ENCODE results near the gene CADPS2. TPM values are rescaled to one million over a fixed set of nuclear protein-coding genes. Genes with fewer than 3 reads are reported as not detected.

The CADPS2 gene
- total and polyA plus RNA-seq, 2 donors (not counting 1 experiment from before 2014, with no cell fraction given): 11.5 to 32.2 TPM

- H3K9me3 ChIP-seq (ENCODE audit: control insufficient read depth, insufficient read depth, low read depth, low read length): no peaks in the 10 kb centered on the region
- H3K27me3 ChIP-seq (ENCODE audit: control insufficient read depth, insufficient read depth, low read length): no peaks in the 10 kb centered on the region
- DNase-seq (ENCODE audit: low read depth in 2 of 2): peak; percentile 4 to 9
- H4K20me1 ChIP-seq (ENCODE audit: control insufficient read depth, extremely low read depth, insufficient read depth, low read length): no peaks in the 10 kb centered on the region
- no peaks in the 10 kb centered on the region for H3K79me2 ChIP-seq (ENCODE audit: control insufficient read depth, insufficient read depth, low read length)
- no peak overlapping the region for H3K9ac ChIP-seq (ENCODE audit: insufficient read depth, low read length)
- H3K4me1 ChIP-seq (ENCODE audit: control insufficient read depth, extremely low read depth, insufficient read depth, low read length): no peaks in the 10 kb centered on the region
- no peak overlapping the region for H3K27ac ChIP-seq (ENCODE audit: insufficient read depth, low read length)
- no peak for TF ChIP-seq CTCF (conservative IDR thresholded peaks at IDR 0.05 in 1 of 2, IDR thresholded peaks at IDR 0.05 in 1 of 2; ENCODE audit: low read depth in 1 of 2, low read length in 2 of 2)
- no peak for TF ChIP-seq EZH2 (IDR thresholded peaks at IDR 0.05; ENCODE audit: low read length, missing control alignments)
- no peak overlapping the region for H3K4me3 ChIP-seq (replicated peaks in 1 of 4; ENCODE audit: control extremely low read depth in 1 of 4, insufficient read depth in 1 of 4, low read depth in 3 of 4, low read length in 4 of 4)
- no peak overlapping the region for H2AFZ ChIP-seq (ENCODE audit: low read length)
- H3K4me2 ChIP-seq (ENCODE audit: extremely low read depth, insufficient read depth, low read length): no peak overlapping the region
- H3K36me3 ChIP-seq (ENCODE audit: control insufficient read depth, insufficient read depth, low read length): no peaks in the 10 kb centered on the region
Observed at GRCh38 chr7:122628651-122629411, 257.4 kb downstream of the CADPS2 start.

- Histone ChIP-seq H2AFZ (ENCODE audit: low read length) (no peak overlapping the region), H3K9me3 (ENCODE audit: control insufficient read depth, insufficient read depth, low read depth, low read length) (no peaks in the 10 kb centered on the region), H3K4me1 (ENCODE audit: control insufficient read depth, extremely low read depth, insufficient read depth, low read length) (no peaks in the 10 kb centered on the region), H3K4me3 (replicated peaks in 1 of 4; ENCODE audit: control extremely low read depth in 1 of 4, insufficient read depth in 1 of 4, low read depth in 3 of 4, low read length in 4 of 4) (no peak overlapping the region), H3K4me2 (ENCODE audit: extremely low read depth, insufficient read depth, low read length) (no peak overlapping the region), H3K79me2 (ENCODE audit: control insufficient read depth, insufficient read depth, low read length) (no peaks in the 10 kb centered on the region), H3K36me3 (ENCODE audit: control insufficient read depth, insufficient read depth, low read length) (no peaks in the 10 kb centered on the region), H3K27me3 (ENCODE audit: control insufficient read depth, insufficient read depth, low read length) (no peaks in the 10 kb centered on the region), H4K20me1 (ENCODE audit: control insufficient read depth, extremely low read depth, insufficient read depth, low read length) (no peaks in the 10 kb centered on the region), H3K9ac (ENCODE audit: insufficient read depth, low read length) (no peak overlapping the region), H3K27ac (ENCODE audit: insufficient read depth, low read length) (no peak overlapping the region)
- no peak for TF ChIP-seq EZH2 (IDR thresholded peaks at IDR 0.05; ENCODE audit: low read length, missing control alignments)
- TF ChIP-seq CTCF (conservative IDR thresholded peaks at IDR 0.05 in 1 of 2, IDR thresholded peaks at IDR 0.05 in 1 of 2; ENCODE audit: low read depth in 1 of 2, low read length in 2 of 2): no peak
- no peak for DNase-seq (ENCODE audit: low read depth in 2 of 2)
Observed at GRCh38 chr7:122626785-122627184, 259.5 kb downstream of the CADPS2 start.

- no peaks in the 10 kb centered on the region for H3K79me2 ChIP-seq (ENCODE audit: control insufficient read depth, insufficient read depth, low read length)
- no peaks in the 10 kb centered on the region for H3K4me1 ChIP-seq (ENCODE audit: control insufficient read depth, extremely low read depth, insufficient read depth, low read length)
- H2AFZ ChIP-seq (ENCODE audit: low read length): no peak overlapping the region
- no peak overlapping the region for H3K4me3 ChIP-seq (replicated peaks in 1 of 4; ENCODE audit: control extremely low read depth in 1 of 4, insufficient read depth in 1 of 4, low read depth in 3 of 4, low read length in 4 of 4)
- TF ChIP-seq CTCF (conservative IDR thresholded peaks at IDR 0.05 in 1 of 2, IDR thresholded peaks at IDR 0.05 in 1 of 2; ENCODE audit: low read depth in 1 of 2, low read length in 2 of 2): no peak
- TF ChIP-seq EZH2 (IDR thresholded peaks at IDR 0.05; ENCODE audit: low read length, missing control alignments): no peak
- H3K4me2 ChIP-seq (ENCODE audit: extremely low read depth, insufficient read depth, low read length): no peak overlapping the region
- no peaks in the 10 kb centered on the region for H3K36me3 ChIP-seq (ENCODE audit: control insufficient read depth, insufficient read depth, low read length)
- no peaks in the 10 kb centered on the region for H4K20me1 ChIP-seq (ENCODE audit: control insufficient read depth, extremely low read depth, insufficient read depth, low read length)
- H3K27me3 ChIP-seq (ENCODE audit: control insufficient read depth, insufficient read depth, low read length): no peaks in the 10 kb centered on the region
- no peak overlapping the region for H3K27ac ChIP-seq (ENCODE audit: insufficient read depth, low read length)
- DNase-seq (ENCODE audit: low read depth in 2 of 2): peak in 1 of 2 donors; percentile 2
- H3K9ac ChIP-seq (ENCODE audit: insufficient read depth, low read length): no peak overlapping the region
- no peaks in the 10 kb centered on the region for H3K9me3 ChIP-seq (ENCODE audit: control insufficient read depth, insufficient read depth, low read depth, low read length)
Observed at GRCh38 chr7:122622682-122623081, 263.6 kb downstream of the CADPS2 start.
